COLO829 (cell line): Measurements from ENCODE around the gene LDHD.
"Not testable (repeated sequence)": the region's sequence is repeated elsewhere in the genome, so short reads cannot be mapped to it uniquely, and the experiment has no call there.

Experiments used
- DNase-seq: peaks from one replicate; pipeline ENCODE4 v3.0.0; 2012; ENCODE audit warnings: low spot score

LDHD gene

GRCh38 chr16:75116081-75116910 is at the start of gene LDHD:
TSS of gene LDHD (minus strand) at chr16:75116780. CDS start at chr16:75116720, 60 bp downstream.
- peak; percentile 13 for DNase-seq

- no peak for DNase-seq
Measured at GRCh38 chr16:75160386-75160785, 43.8 kb upstream of the LDHD start.

- no peak for DNase-seq
Measured at GRCh38 chr16:75152635-75153034, 36.1 kb upstream of the LDHD start.

- DNase-seq: no peak
Measured at GRCh38 chr16:75151798-75152197, 35.2 kb upstream of the LDHD start.

- DNase-seq: peak; percentile 88
Measured at GRCh38 chr16:75148311-75149195, 32.0 kb upstream of the LDHD start, which contains the start of gene ZFP1. TSS of gene ZFP1 (plus strand) at chr16:75148524. CDS start at chr16:75152952, 4,428 bp downstream.

GRCh38 chr16:75147968-75148310 is 31.4 kb upstream of the LDHD start:
- no peak for DNase-seq

- DNase-seq: no peak
Measured at GRCh38 chr16:75143941-75144340, 27.4 kb upstream of the LDHD start.

- no peak for DNase-seq
Measured at GRCh38 chr16:75139498-75139897, 22.9 kb upstream of the LDHD start.

- no peak for DNase-seq
Measured at GRCh38 chr16:75138636-75139035, 22.1 kb upstream of the LDHD start.

- no peak for DNase-seq
Measured at GRCh38 chr16:75138233-75138632, 21.7 kb upstream of the LDHD start.

GRCh38 chr16:75131081-75131480 is 14.5 kb upstream of the LDHD start:
- no peak for DNase-seq

- DNase-seq: no peak
Measured at GRCh38 chr16:75130150-75130771, 13.7 kb upstream of the LDHD start.

- DNase-seq: not testable (repeated sequence)
Measured at GRCh38 chr16:75129421-75130149, 13.0 kb upstream of the LDHD start.

GRCh38 chr16:75127713-75128415 is 11.3 kb upstream of the LDHD start:
- no peak for DNase-seq

- DNase-seq: no peak
Measured at GRCh38 chr16:75122609-75123008, 6.0 kb upstream of the LDHD start.

- DNase-seq: no peak
Measured at GRCh38 chr16:75121949-75122568, 5.5 kb upstream of the LDHD start.

GRCh38 chr16:75120253-75120652 is 3.7 kb upstream of the LDHD start:
- no peak for DNase-seq

GRCh38 chr16:75118943-75119539 is 2.5 kb upstream of the LDHD start:
- DNase-seq: no peak

- DNase-seq: no peak
Measured at GRCh38 chr16:75116911-75117245, 298 bp upstream of the LDHD start.
